ENCODE measurements around the gene CRAT.
A peak's percentile ranks its signal among the peaks of the same experiment; 100 is the strongest.

CRAT gene

GRCh38 chr9:129089246-129089645 lies 21.3 kb downstream of the CRAT start:
- no peak for DNase-seq (ENCODE audit: low read depth in 2 of 2)

GRCh38 chr9:129084087-129084486 lies 26.5 kb downstream of the CRAT start:
- no peak for DNase-seq (ENCODE audit: low read depth in 2 of 2)

GRCh38 chr9:129081388-129081904 lies 29.1 kb downstream of the CRAT start:
- DNase-seq (ENCODE audit: low read depth in 2 of 2) = no peak

- DNase-seq (ENCODE audit: low read depth in 2 of 2) = peak; percentile 98
Observed at GRCh38 chr9:129080601-129081387, 29.8 kb downstream of the CRAT start, which contains the start of gene DOLPP1. Gene DOLPP1 (plus strand): TSS chr9:129081111. CDS start chr9:129081132, 21 bp downstream.

GRCh38 chr9:129080298-129080600 lies 30.3 kb downstream of the CRAT start:
- no peak for DNase-seq (ENCODE audit: low read depth in 2 of 2)

GRCh38 chr9:129079829-129080228 lies 30.8 kb downstream of the CRAT start:
- DNase-seq (ENCODE audit: low read depth in 2 of 2) = no peak

GRCh38 chr9:129078691-129079503 lies 31.7 kb downstream of the CRAT start:
- no peak for DNase-seq (ENCODE audit: low read depth in 2 of 2)

GRCh38 chr9:129077236-129077635 lies 33.4 kb downstream of the CRAT start:
- no peak for DNase-seq (ENCODE audit: low read depth in 2 of 2)

GRCh38 chr9:129076640-129077037 lies 34.0 kb downstream of the CRAT start:
- no peak for DNase-seq (ENCODE audit: low read depth in 2 of 2)

GRCh38 chr9:129075996-129076639 lies 34.5 kb downstream of the CRAT start:
- no peak for DNase-seq (ENCODE audit: low read depth in 2 of 2)

GRCh38 chr9:129074106-129074505 lies 36.5 kb downstream of the CRAT start:
- no peak for DNase-seq (ENCODE audit: low read depth in 2 of 2)

GRCh38 chr9:129073404-129073803 lies 37.2 kb downstream of the CRAT start:
- DNase-seq (ENCODE audit: low read depth in 2 of 2) = no peak

GRCh38 chr9:129072171-129072570 lies 38.4 kb downstream of the CRAT start:
- no peak for DNase-seq (ENCODE audit: low read depth in 2 of 2)

GRCh38 chr9:129071526-129072126 lies 39.0 kb downstream of the CRAT start:
- DNase-seq (ENCODE audit: low read depth in 2 of 2) = no peak

- DNase-seq (ENCODE audit: low read depth in 2 of 2) = no peak
Observed at GRCh38 chr9:129070696-129071525, 39.7 kb downstream of the CRAT start.

GRCh38 chr9:129069862-129070641 lies 40.5 kb downstream of the CRAT start:
- no peak for DNase-seq (ENCODE audit: low read depth in 2 of 2)

GRCh38 chr9:129068990-129069861 lies 41.4 kb downstream of the CRAT start:
- DNase-seq (ENCODE audit: low read depth in 2 of 2) = peak; percentile 28 to 34

- DNase-seq (ENCODE audit: low read depth in 2 of 2) = no peak
Observed at GRCh38 chr9:129068110-129068509, 42.5 kb downstream of the CRAT start.

- DNase-seq (ENCODE audit: low read depth in 2 of 2) = no peak
Observed at GRCh38 chr9:129064499-129064908, 46.1 kb downstream of the CRAT start.
